ENCODE results near the gene OR10G3. TPM values are rescaled to one million over a fixed set of nuclear protein-coding genes. Genes with fewer than 3 reads are reported as not detected.

Gene OR10G3
- total RNA-seq, 1 experiment from 2014 or later, result not detected

DNA sequence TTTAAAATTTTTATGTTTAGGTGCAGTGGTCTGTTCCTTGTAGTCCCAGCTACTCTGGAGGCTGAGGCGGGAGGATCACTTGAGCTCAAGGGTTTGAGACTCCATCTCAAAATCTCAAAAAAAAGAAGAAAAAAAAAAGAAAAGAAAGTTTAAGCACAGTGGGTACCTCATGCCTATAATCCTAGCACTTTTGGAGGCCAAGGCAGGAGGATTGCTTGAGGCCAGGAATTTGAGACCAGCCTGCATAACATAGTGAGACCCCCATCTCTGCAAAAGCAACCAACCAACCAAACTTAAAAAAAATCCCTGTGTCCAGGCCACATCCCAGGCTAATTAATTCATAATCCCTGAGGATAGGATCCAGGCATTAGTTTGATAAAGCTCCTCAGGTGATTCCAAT, 50.4 kb downstream of the OR10G3 start:
- DNase-seq, result no peak
- Histone ChIP-seq H3K36me3 (ENCODE audit: control insufficient read depth, insufficient read depth, low read length) (no peaks in the 10 kb centered on the region), H3K9me3 (no peaks in the 10 kb centered on the region), H3K4me1 (peaks cover 9% of the 10 kb centered on the region), H3K4me3 (ENCODE audit: low read depth, low read length) (no peak overlapping the region), H3K27me3 (replicated peaks; ENCODE audit: control insufficient read depth, insufficient read depth, low read length) (no peaks in the 10 kb centered on the region)
- CTCF ChIA-PET, result no interaction called here
- no peaks in the 10 kb centered on the region for H3K27me3 Mint-ChIP-seq (ENCODE audit: insufficient read depth, unreplicated experiment)
- no peaks in the 10 kb centered on the region for H3K9me3 Mint-ChIP-seq (ENCODE audit: unreplicated experiment)
- H3K27ac Mint-ChIP-seq (ENCODE audit: unreplicated experiment), result no peak overlapping the region
- H3K4me1 Mint-ChIP-seq (ENCODE audit: low read depth, unreplicated experiment), result peaks cover 13% of the 10 kb centered on the region
- H3K4me3 Mint-ChIP-seq (ENCODE audit: unreplicated experiment), result no peak overlapping the region
- TF ChIP-seq, protein P1, sequence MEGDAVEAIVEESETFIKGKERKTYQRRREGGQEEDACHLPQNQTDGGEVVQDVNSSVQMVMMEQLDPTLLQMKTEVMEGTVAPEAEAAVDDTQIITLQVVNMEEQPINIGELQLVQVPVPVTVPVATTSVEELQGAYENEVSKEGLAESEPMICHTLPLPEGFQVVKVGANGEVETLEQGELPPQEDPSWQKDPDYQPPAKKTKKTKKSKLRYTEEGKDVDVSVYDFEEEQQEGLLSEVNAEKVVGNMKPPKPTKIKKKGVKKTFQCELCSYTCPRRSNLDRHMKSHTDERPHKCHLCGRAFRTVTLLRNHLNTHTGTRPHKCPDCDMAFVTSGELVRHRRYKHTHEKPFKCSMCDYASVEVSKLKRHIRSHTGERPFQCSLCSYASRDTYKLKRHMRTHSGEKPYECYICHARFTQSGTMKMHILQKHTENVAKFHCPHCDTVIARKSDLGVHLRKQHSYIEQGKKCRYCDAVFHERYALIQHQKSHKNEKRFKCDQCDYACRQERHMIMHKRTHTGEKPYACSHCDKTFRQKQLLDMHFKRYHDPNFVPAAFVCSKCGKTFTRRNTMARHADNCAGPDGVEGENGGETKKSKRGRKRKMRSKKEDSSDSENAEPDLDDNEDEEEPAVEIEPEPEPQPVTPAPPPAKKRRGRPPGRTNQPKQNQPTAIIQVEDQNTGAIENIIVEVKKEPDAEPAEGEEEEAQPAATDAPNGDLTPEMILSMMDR (IDR thresholded peaks at IDR 0.05; ENCODE audit: insufficient read depth in 1 of 2, low read depth in 1 of 2, low read length in 1 of 2, severe bottlenecking in 1 of 2, unreplicated experiment in 1 of 2), result no peak
- intact Hi-C loops (cut with micrococcal nuclease; ENCODE audit: unreplicated experiment), result no loop called here
- no TSS peak for BruUV-seq (replicated peaks)
- POLR2A ChIA-PET, result no interaction called here
- H3K36me3 Mint-ChIP-seq (ENCODE audit: insufficient read depth, unreplicated experiment), result no peaks in the 10 kb centered on the region

DNA sequence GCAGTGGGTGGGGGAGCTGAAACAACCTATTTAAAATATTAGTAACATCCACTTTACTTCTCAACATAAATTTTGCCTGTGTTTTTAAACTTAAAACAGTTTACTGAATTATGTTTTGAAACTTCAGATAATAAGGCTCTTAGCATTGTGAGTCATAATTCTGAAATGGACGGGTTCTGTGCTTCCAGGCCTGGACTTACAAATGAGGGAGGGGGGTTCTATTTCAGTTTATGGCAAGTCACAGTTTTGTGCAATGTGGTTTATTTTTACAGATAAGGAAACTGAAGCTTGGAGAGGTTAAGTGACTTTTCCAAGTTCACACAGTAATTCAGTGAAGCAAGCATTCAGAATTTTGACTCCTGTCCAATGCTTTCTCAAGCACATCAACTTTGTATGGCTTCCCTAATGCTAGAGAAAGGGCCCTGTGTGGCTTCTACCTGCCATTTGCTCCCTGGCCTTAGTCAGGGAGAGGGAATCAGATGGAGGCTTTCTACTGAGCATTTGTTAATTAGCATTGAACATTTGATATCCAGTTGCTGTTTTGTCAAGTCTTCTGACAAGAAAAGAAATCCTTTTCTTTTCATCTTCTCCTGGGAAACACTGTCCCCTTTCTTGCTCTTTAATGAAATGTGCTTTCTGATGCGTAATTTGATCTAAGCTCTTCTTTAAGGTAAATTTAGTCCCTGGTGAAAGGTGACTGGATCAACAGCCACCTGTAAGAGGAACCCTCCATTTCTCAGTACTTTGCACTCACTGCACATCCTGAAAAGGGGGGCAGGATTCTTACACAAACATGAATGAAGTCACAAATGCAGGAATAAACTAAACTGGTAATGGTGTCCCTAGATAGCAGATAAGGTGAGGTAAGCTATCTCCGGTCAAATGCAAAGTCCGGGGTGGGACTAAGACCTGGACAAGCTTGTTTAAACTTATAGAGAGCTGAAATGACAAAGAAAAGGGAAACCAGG, 51.2 kb downstream of the OR10G3 start:
- ChIA-PET CTCF (no interaction called here), POLR2A (no interaction called here)
- BruUV-seq (replicated peaks), result no TSS peak
- no peaks in the 10 kb centered on the region for H3K27me3 Mint-ChIP-seq (ENCODE audit: insufficient read depth, unreplicated experiment)
- no peak overlapping the region for H3K4me3 Mint-ChIP-seq (ENCODE audit: unreplicated experiment)
- Histone ChIP-seq H3K4me1 (peaks cover 9% of the 10 kb centered on the region), H3K27me3 (replicated peaks; ENCODE audit: control insufficient read depth, insufficient read depth, low read length) (no peaks in the 10 kb centered on the region), H3K36me3 (ENCODE audit: control insufficient read depth, insufficient read depth, low read length) (no peaks in the 10 kb centered on the region), H3K9me3 (no peaks in the 10 kb centered on the region), H3K4me3 (ENCODE audit: low read depth, low read length) (no peak overlapping the region)
- intact Hi-C loops (cut with micrococcal nuclease; ENCODE audit: unreplicated experiment), result no loop called here
- peak in 1 of 2 experiments; percentile 14 for DNase-seq
- H3K9me3 Mint-ChIP-seq (ENCODE audit: unreplicated experiment), result no peaks in the 10 kb centered on the region
- no peaks in the 10 kb centered on the region for H3K36me3 Mint-ChIP-seq (ENCODE audit: insufficient read depth, unreplicated experiment)
- TF ChIP-seq, protein P1 (IDR thresholded peaks at IDR 0.05; ENCODE audit: insufficient read depth in 1 of 2, low read depth in 1 of 2, low read length in 1 of 2, severe bottlenecking in 1 of 2, unreplicated experiment in 1 of 2), result no peak
- peaks cover 13% of the 10 kb centered on the region for H3K4me1 Mint-ChIP-seq (ENCODE audit: low read depth, unreplicated experiment)
- H3K27ac Mint-ChIP-seq (ENCODE audit: unreplicated experiment), result no peak overlapping the region

DNA sequence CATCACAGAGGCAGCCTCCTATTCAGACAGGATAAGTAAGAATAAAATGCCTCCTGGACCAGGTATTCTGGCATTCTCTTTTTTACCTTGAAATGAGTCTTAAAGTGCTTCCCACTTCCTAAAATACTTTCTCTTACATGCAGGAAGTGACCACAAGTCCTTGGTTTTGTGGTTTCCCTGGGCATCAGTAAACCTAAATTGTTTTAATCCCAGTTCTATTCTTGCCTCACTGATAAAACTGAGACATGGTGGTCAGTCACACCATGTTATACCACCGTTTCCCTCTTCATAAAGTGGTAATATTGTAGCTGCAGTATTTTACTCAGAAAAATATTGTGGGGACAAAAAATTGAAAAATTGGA, 52.6 kb downstream of the OR10G3 start:
- no peaks in the 10 kb centered on the region for H3K9me3 Mint-ChIP-seq (ENCODE audit: unreplicated experiment)
- H3K27me3 Mint-ChIP-seq (ENCODE audit: insufficient read depth, unreplicated experiment), result no peaks in the 10 kb centered on the region
- H3K27ac Mint-ChIP-seq (ENCODE audit: unreplicated experiment), result no peak overlapping the region
- Histone ChIP-seq H3K4me1 (peaks cover 9% of the 10 kb centered on the region), H3K9me3 (no peaks in the 10 kb centered on the region), H3K36me3 (ENCODE audit: control insufficient read depth, insufficient read depth, low read length) (no peaks in the 10 kb centered on the region), H3K27me3 (replicated peaks; ENCODE audit: control insufficient read depth, insufficient read depth, low read length) (no peaks in the 10 kb centered on the region), H3K4me3 (ENCODE audit: low read depth, low read length) (no peak overlapping the region)
- intact Hi-C loops (cut with micrococcal nuclease; ENCODE audit: unreplicated experiment), result loop anchor here (2.0 kb wide), 1 partner anchor 16 kb away; the partner anchor contains the start of gene METTL3
- CTCF ChIA-PET, result interaction anchor here (0.6 kb wide), 1 partner anchor 30 kb away, joined by 5 read pairs; no protein-coding TSS in a partner anchor
- TF ChIP-seq, protein P1 (IDR thresholded peaks at IDR 0.05; ENCODE audit: insufficient read depth in 1 of 2, low read depth in 1 of 2, low read length in 1 of 2, severe bottlenecking in 1 of 2, unreplicated experiment in 1 of 2), result no peak
- POLR2A ChIA-PET, result no interaction called here
- BruUV-seq (replicated peaks), result no TSS peak
- H3K4me3 Mint-ChIP-seq (ENCODE audit: unreplicated experiment), result peak overlapping the region; percentile 74
- DNase-seq, result no peak
- H3K4me1 Mint-ChIP-seq (ENCODE audit: low read depth, unreplicated experiment), result peaks cover 13% of the 10 kb centered on the region
- H3K36me3 Mint-ChIP-seq (ENCODE audit: insufficient read depth, unreplicated experiment), result no peaks in the 10 kb centered on the region
